HEK293T (cell line): ENCODE results near the gene C7orf33.

ENCODE experiments used
- BHLHE40 ChIP-seq: fragments of 450-650 bp; IDR thresholded peaks from 2 replicates; pipeline ENCODE4 v1.6.1; 2016; ENCODE audit warnings: mild to moderate bottlenecking, moderate library complexity, borderline replicate concordance
- CTBP1 ChIP-seq: fragments of 450-650 bp; IDR thresholded peaks from 2 replicates; pipeline ENCODE4 v1.6.1; 2016; ENCODE audit warnings: borderline replicate concordance
- ELF4 ChIP-seq: fragments of 450-650 bp; IDR thresholded peaks from 2 replicates; pipeline ENCODE4 v1.6.1; 2017; ENCODE audit warnings: antibody characterized with exemption
- FOXA1 ChIP-seq: fragments of 450-650 bp; IDR thresholded peaks from 2 replicates; pipeline ENCODE4 v1.6.1; 2016; ENCODE audit warnings: mild to moderate bottlenecking
- FOXK2 ChIP-seq: fragments of 450-650 bp; IDR thresholded peaks from 2 replicates; pipeline ENCODE4 v1.6.1; 2016; ENCODE audit warnings: mild to moderate bottlenecking
- FOXM1 ChIP-seq: fragments of 450-650 bp; IDR thresholded peaks from 2 replicates; pipeline ENCODE4 v1.6.1; 2017; ENCODE audit warnings: mild to moderate bottlenecking, borderline replicate concordance
- LEF1 ChIP-seq: fragments of 450-650 bp; IDR thresholded peaks from 2 replicates; pipeline ENCODE4 v1.6.1; 2017; ENCODE audit warnings: mild to moderate bottlenecking, borderline replicate concordance
- SP1 ChIP-seq: fragments of 450-650 bp; IDR thresholded peaks from 2 replicates; pipeline ENCODE4 v1.6.1; 2017
- SUZ12 ChIP-seq: fragments of 450-650 bp; IDR thresholded peaks from 2 replicates; pipeline ENCODE4 v1.6.1; 2016; ENCODE audit warnings: mild to moderate bottlenecking
- TARDBP ChIP-seq: fragments of 450-650 bp; IDR thresholded peaks from 2 replicates; pipeline ENCODE4 v1.6.1; 2016
- ZNF384 ChIP-seq: fragments of 450-650 bp; IDR thresholded peaks from 2 replicates; pipeline ENCODE4 v1.6.1; 2016
- TF ChIP-seq, protein P1 (sequence below): fragments of 450-650 bp; IDR thresholded peaks from 2 replicates; pipeline ENCODE4 v1.6.1; 2016

DNA sequence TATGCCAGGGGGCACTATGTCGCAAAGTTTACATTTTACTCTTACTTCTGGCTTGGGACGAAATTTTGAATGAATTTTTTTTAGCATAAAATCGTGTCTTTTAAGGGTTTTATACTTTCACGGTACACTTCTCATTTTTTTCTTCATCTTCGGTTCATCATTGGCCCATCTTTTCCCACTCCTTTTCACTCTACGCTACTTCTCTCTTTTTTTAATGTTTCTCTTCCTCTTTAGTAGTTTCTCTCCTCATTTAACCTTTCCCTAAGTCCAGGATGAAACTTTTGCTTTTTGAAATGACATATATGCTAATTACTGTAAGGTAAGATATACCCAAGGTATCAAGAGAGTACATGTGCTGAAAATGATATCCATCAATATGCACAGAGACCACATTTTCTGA lies 39.5 kb downstream of the C7orf33 start:
- TF ChIP-seq TARDBP (no peak), SP1 (no peak), FOXM1 (no peak), LEF1 (no peak), ELF4 (no peak), BHLHE40 (no peak), ZNF384 (no peak), SUZ12 (no peak), FOXA1 (no peak), FOXK2 (no peak), CTBP1 (no peak)
- TF ChIP-seq, protein P1, sequence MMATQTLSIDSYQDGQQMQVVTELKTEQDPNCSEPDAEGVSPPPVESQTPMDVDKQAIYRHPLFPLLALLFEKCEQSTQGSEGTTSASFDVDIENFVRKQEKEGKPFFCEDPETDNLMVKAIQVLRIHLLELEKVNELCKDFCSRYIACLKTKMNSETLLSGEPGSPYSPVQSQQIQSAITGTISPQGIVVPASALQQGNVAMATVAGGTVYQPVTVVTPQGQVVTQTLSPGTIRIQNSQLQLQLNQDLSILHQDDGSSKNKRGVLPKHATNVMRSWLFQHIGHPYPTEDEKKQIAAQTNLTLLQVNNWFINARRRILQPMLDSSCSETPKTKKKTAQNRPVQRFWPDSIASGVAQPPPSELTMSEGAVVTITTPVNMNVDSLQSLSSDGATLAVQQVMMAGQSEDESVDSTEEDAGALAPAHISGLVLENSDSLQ: no peak
